Activated CD4-positive, alpha-beta T cell treated with anti-CD3 and anti-CD28 coated beads for 36 hours (primary cell): ENCODE results near the gene ULK2. TPM values are rescaled to one million over a fixed set of nuclear protein-coding genes. Genes with fewer than 3 reads are reported as not detected.
A peak's percentile ranks its signal among the peaks of the same experiment; 100 is the strongest.

Source experiments
- ATAC-seq: fragments of 200-7000 bp; cut with Tn5 transposase; one replicate; pipeline ENCODE4 v1.10.0; 2021; ENCODE audit warnings: mild to moderate bottlenecking, moderate library complexity
- CTCF ChIA-PET: fragments of 350-600 bp; sonication (Branson Sonifier 250); formaldehyde crosslinking; loops from one replicate; lab custom pipeline; 2021; ENCODE audit warnings: antibody characterized with exemption; lab: Charles Lee
- POLR2A ChIA-PET: fragments of 350-600 bp; sonication (Branson Sonifier 250); formaldehyde crosslinking; loops from one replicate; lab custom pipeline; 2021; ENCODE audit warnings: antibody characterized with exemption, inconsistent platforms; lab: Charles Lee
- DNase-seq: peaks from one replicate; pipeline ENCODE4 v3.0.0-alpha.2; 2020
- H3K27ac Mint-ChIP-seq: one replicate; pipeline ENCODE4 v1.8.0; 2021; ENCODE audit warnings: mixed read lengths
- H3K27me3 Mint-ChIP-seq: one replicate; pipeline ENCODE4 v1.8.0; 2021; ENCODE audit warnings: mixed read lengths
- H3K36me3 Mint-ChIP-seq: one replicate; pipeline ENCODE4 v1.8.0; 2021; ENCODE audit warnings: low read depth, mixed read lengths
- H3K4me1 Mint-ChIP-seq: one replicate; pipeline ENCODE4 v1.8.0; 2021; ENCODE audit warnings: mixed read lengths
- H3K4me3 Mint-ChIP-seq: one replicate; pipeline ENCODE4 v1.8.0; 2021; ENCODE audit warnings: mild to moderate bottlenecking, moderate library complexity, mixed read lengths
- H3K9me3 Mint-ChIP-seq: one replicate; pipeline ENCODE4 v1.8.0; 2021; ENCODE audit warnings: low read depth, mixed read lengths
- intact Hi-C, 2 experiments: fragments of 100-400 bp; cut with DNase I in 1 of 2; cut with micrococcal nuclease in 1 of 2; formaldehyde crosslinking; loops; one replicate each; pipeline versions ENCODE4 v1.14.2 to v1.15.1; 2022 to 2024; cut with DNase I, micrococcal nuclease
- total RNA-seq, 2 experiments: library from RNA; stranded (reverse); gene quantifications; one replicate each; pipeline ENCODE4 v1.2.3, GENCODE V29; 2021

ULK2 gene
- total RNA-seq, 2 experiments from 2014 or later: 12.9 to 13.1 TPM

DNA sequence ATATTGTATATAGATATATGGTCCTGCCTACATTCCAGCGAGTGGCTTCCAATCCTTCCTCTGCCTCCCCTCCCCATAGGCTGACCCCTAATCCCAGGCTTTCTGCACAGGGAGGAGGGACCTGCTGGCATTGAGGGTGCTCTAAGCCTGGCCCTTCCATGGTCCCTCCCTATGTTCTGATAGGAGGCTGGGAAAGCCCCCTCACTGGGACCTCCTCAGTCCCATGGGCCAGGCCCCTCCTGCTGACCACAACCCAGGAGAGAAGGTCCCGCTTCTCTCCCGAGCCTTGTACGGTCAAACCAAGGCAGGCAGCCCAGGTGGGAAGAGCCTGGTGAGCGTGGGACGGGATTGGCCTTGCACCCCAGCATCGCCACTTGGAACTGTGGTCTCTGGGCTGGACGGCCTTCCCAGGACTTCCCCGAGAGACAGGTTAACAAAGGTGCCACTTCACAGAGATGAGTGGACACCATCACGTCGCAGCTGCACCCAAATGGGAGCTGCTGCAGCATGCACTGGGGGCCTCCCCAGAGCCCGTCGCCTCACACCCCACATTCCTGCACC is 120.5 kb downstream of the ULK2 start:
- Mint-ChIP-seq H3K9me3 (no peaks in the 10 kb centered on the region), H3K27me3 (no peaks in the 10 kb centered on the region), H3K4me1 (peaks cover 11% of the 10 kb centered on the region), H3K4me3 (no peak overlapping the region), H3K27ac (no peak overlapping the region), H3K36me3 (no peaks in the 10 kb centered on the region)
- DNase-seq (no peak), ATAC-seq (no peak)
- POLR2A ChIA-PET: no interaction called here
- intact Hi-C loops: loop anchor here (5.0 to 10.0 kb wide), 2 partner anchors 58 to 100 kb away; partner anchors contain the start of gene ALDH3A2 (in 1 of the 2)
- CTCF ChIA-PET: interaction anchor here (0.6 to 2.6 kb wide), 2 partner anchors 14 to 38 kb away, joined by 3 to 9 read pairs; no protein-coding TSS in a partner anchor

DNA sequence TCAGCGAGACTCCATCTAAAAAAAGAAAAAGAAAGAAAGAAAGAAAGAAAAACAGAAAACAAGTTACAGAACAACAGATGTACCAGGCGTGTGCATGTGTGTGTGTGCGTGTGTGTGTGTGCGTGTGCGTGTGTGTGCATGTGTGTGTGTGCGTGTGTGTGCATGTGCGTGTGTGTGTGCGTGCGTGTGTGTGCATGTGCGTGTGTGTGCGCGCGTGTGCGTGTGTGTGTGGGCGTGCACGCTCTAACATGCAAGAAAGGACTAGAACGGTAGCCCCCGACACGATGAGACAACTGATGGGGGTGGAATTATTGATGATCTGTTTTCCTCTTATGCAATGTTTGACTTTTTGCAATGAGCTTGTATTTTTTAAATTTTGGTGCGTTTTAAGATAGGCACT is 121.2 kb downstream of the ULK2 start:
- Mint-ChIP-seq H3K27ac (no peak overlapping the region), H3K36me3 (no peaks in the 10 kb centered on the region), H3K9me3 (no peaks in the 10 kb centered on the region), H3K27me3 (no peaks in the 10 kb centered on the region), H3K4me1 (peaks cover 11% of the 10 kb centered on the region), H3K4me3 (no peak overlapping the region)
- ChIA-PET CTCF (interaction anchor here (0.6 to 5.5 kb wide), 2 partner anchors 16 to 37 kb away, joined by 3 to 37 read pairs; no protein-coding TSS in a partner anchor), POLR2A (interaction anchor here (0.6 kb wide), 1 partner anchor 501 kb away, joined by 8 read pairs; no protein-coding TSS in a partner anchor)
- intact Hi-C loops: loop anchor here (5.0 to 10.0 kb wide), 2 partner anchors 58 to 99 kb away; partner anchors contain the start of gene ALDH3A2 (in 1 of the 2)
- ATAC-seq (no peak), DNase-seq (no peak)

- CTCF ChIA-PET: interaction anchor here (0.6 to 5.5 kb wide), 33 partner anchors 9 to 1218 kb away, joined by 3 to 37 read pairs (median 3); partner anchors contain the start of genes ALDH3A2 and SLC47A1
- DNase-seq: peak; percentile 95
- H3K9me3 Mint-ChIP-seq: no peaks in the 10 kb centered on the region
Measured at GRCh38 chr17:19744922-19745757, 122.6 kb downstream of the ULK2 start.

DNA sequence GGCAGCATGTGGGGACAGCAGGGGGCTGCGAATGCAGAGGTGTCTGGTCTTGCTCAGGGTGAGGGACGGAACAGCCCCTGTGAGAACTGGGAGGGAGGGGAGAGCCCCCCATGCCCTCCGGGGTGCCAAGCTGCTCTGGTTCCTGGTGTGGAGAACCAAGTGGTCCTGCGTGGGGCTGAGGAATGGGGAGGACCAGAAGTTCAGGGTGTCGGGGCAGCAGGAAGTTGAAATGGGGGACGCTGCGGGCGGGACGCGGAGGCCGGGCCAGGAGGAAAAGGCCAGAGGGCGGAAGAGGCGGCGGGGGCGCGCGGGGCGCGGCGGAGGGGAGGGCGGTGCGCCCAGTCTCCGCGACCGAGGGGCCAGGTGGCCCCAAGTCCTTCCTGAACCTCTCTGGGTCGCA is 123.2 kb downstream of the ULK2 start:
- ChIA-PET POLR2A (no interaction called here), CTCF (interaction anchor here (0.6 to 5.5 kb wide), 29 partner anchors 8 to 1219 kb away, joined by 3 to 37 read pairs (median 4); partner anchors contain the start of genes ALDH3A2 and SLC47A1)
- DNase-seq (no peak), ATAC-seq (no peak)
- intact Hi-C loops: loop anchor here in 1 of 2 experiments (5.0 to 10.0 kb wide), 2 partner anchors 60 to 97 kb away; partner anchors contain the start of gene ALDH3A2
- Mint-ChIP-seq H3K4me1 (peaks cover 8% of the 10 kb centered on the region), H3K27ac (no peak overlapping the region), H3K4me3 (peak overlapping the region; percentile 62), H3K27me3 (no peaks in the 10 kb centered on the region), H3K36me3 (no peaks in the 10 kb centered on the region), H3K9me3 (no peaks in the 10 kb centered on the region)

More at GRCh38 chr17:19744922-19745757, 122.6 kb downstream of the ULK2 start:
- Mint-ChIP-seq H3K4me3 (peak overlapping the region; percentile 62), H3K36me3 (no peaks in the 10 kb centered on the region), H3K27ac (no peak overlapping the region), H3K27me3 (no peaks in the 10 kb centered on the region), H3K4me1 (peaks cover 10% of the 10 kb centered on the region)
- ATAC-seq: peak; percentile 95
- POLR2A ChIA-PET: no interaction called here
- intact Hi-C loops: loop anchor here (5.0 to 10.0 kb wide), 2 partner anchors 60 to 98 kb away; partner anchors contain the start of gene ALDH3A2 (in 2 of the 2)

- intact Hi-C loops: loop anchor here in 1 of 2 experiments (5.0 to 10.0 kb wide), 2 partner anchors 61 to 96 kb away; partner anchors contain the start of gene ALDH3A2
- no peaks in the 10 kb centered on the region for H3K9me3 Mint-ChIP-seq
- CTCF ChIA-PET: interaction anchor here (0.6 to 5.5 kb wide), 5 partner anchors 9 to 285 kb away, joined by 3 to 37 read pairs (median 5); no protein-coding TSS in a partner anchor
- H3K36me3 Mint-ChIP-seq: no peaks in the 10 kb centered on the region
- H3K27me3 Mint-ChIP-seq: no peaks in the 10 kb centered on the region
- POLR2A ChIA-PET: no interaction called here
- H3K4me3 Mint-ChIP-seq: peak overlapping the region; percentile 62
- H3K4me1 Mint-ChIP-seq: peaks cover 8% of the 10 kb centered on the region
- no peak overlapping the region for H3K27ac Mint-ChIP-seq
- ATAC-seq (no peak), DNase-seq (no peak)
Measured at GRCh38 chr17:19743101-19744100, 124.3 kb downstream of the ULK2 start.

- POLR2A ChIA-PET: no interaction called here
Measured at GRCh38 chr17:19742495-19742894, 125.2 kb downstream of the ULK2 start.

DNA sequence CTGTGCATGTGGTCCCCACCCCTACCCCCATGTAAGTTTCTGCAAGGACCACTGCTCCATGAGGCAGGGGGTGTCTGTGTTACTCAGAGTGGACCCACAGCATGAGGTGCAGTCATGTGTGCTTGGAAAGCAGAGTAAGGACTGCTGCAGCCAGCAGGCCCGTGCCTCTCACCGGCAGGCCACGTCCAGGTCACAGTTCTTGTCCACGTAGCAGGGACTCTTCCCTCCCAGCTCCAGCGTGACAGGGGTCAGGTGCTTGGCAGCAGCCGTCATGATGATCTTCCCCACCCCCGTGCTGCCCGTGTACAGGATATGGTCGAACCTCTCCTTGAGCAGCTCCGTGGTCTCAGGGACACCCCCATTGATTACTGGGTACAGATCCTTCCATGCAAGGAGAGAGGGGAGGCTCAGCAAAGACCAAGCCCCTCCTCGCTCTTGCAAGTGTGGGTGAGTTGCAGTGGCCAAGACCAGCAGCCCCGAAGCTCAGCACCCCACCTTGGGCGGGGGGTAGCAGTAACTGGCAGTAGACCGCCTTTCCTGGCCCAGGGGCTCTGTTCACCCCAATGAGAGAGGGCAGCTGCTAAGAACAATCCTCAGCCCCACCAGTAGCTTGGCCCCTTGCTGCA is 125.8 kb downstream of the ULK2 start:
- CTCF ChIA-PET: interaction anchor here (1.2 to 5.5 kb wide), 2 partner anchors 20 to 24 kb away, joined by 4 to 37 read pairs; no protein-coding TSS in a partner anchor
- POLR2A ChIA-PET: no interaction called here
- Mint-ChIP-seq H3K4me3 (no peak overlapping the region), H3K27ac (no peak overlapping the region), H3K27me3 (no peaks in the 10 kb centered on the region), H3K4me1 (peaks cover 8% of the 10 kb centered on the region), H3K36me3 (no peaks in the 10 kb centered on the region), H3K9me3 (no peaks in the 10 kb centered on the region)
- intact Hi-C loops: loop anchor here in 1 of 2 experiments (5.0 to 10.0 kb wide), 2 partner anchors 63 to 95 kb away; partner anchors contain the start of gene ALDH3A2
- DNase-seq: no peak
- ATAC-seq: no peak

More at GRCh38 chr17:19742495-19742894, 125.2 kb downstream of the ULK2 start:
- H3K4me3 Mint-ChIP-seq: no peak overlapping the region
- DNase-seq (no peak), ATAC-seq (no peak)
- H3K27ac Mint-ChIP-seq: no peak overlapping the region
- CTCF ChIA-PET: interaction anchor here (0.6 to 5.5 kb wide), 3 partner anchors 20 to 412 kb away, joined by 4 to 37 read pairs (median 4); no protein-coding TSS in a partner anchor
- no peaks in the 10 kb centered on the region for H3K36me3 Mint-ChIP-seq
- no peaks in the 10 kb centered on the region for H3K27me3 Mint-ChIP-seq
- no peaks in the 10 kb centered on the region for H3K9me3 Mint-ChIP-seq
- intact Hi-C loops: loop anchor here in 1 of 2 experiments (5.0 to 10.0 kb wide), 2 partner anchors 62 to 95 kb away; partner anchors contain the start of gene ALDH3A2
- peaks cover 8% of the 10 kb centered on the region for H3K4me1 Mint-ChIP-seq

DNA sequence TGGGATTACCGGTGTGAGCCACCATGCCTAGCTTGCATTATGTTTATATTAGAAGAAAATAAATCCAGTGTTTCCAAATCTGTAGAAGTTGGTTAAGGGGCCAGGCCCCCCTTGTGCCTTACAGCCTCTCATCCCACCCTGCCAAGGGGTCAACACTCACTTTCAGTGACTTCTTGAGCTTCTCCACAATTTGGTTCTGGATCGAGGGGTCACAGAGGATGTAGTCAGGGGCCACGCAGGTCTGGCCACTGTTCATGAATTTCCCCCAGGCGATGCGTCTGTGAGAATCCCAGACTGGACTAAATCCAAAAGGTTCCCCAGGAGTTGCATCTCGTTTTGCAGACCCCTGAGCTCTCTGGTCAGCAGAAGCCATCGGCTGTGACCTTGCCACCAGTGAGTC is 126.8 kb downstream of the ULK2 start:
- H3K4me1 Mint-ChIP-seq: peaks cover 8% of the 10 kb centered on the region
- H3K4me3 Mint-ChIP-seq: no peak overlapping the region
- CTCF ChIA-PET: interaction anchor here (0.6 kb wide), 1 partner anchor 213 kb away, joined by 3 read pairs; no protein-coding TSS in a partner anchor
- ATAC-seq (no peak), DNase-seq (no peak)
- intact Hi-C loops: loop anchor here in 1 of 2 experiments (5.0 to 10.0 kb wide), 2 partner anchors 64 to 94 kb away; partner anchors contain the start of gene ALDH3A2
- H3K27me3 Mint-ChIP-seq: no peaks in the 10 kb centered on the region
- no peaks in the 10 kb centered on the region for H3K9me3 Mint-ChIP-seq
- POLR2A ChIA-PET: no interaction called here
- no peak overlapping the region for H3K27ac Mint-ChIP-seq
- H3K36me3 Mint-ChIP-seq: no peaks in the 10 kb centered on the region

GRCh38 chr17:19739241-19740201 is 128.2 kb downstream of the ULK2 start:
- DNase-seq: no peak
- H3K27me3 Mint-ChIP-seq: no peaks in the 10 kb centered on the region
- H3K4me1 Mint-ChIP-seq: peaks cover 2% of the 10 kb centered on the region
- intact Hi-C loops: loop anchor here in 1 of 2 experiments (5.0 to 10.0 kb wide), 2 partner anchors 65 to 92 kb away; partner anchors contain the start of gene ALDH3A2
- H3K27ac Mint-ChIP-seq: no peak overlapping the region
- ChIA-PET CTCF (no interaction called here), POLR2A (no interaction called here)
- H3K4me3 Mint-ChIP-seq: no peak overlapping the region
- no peaks in the 10 kb centered on the region for H3K9me3 Mint-ChIP-seq
- no peak for ATAC-seq
- H3K36me3 Mint-ChIP-seq: no peaks in the 10 kb centered on the region
